Measurements from ENCODE around the gene ATP6V1B1.
"Not testable (repeated sequence)": the region's sequence is repeated elsewhere in the genome, so short reads cannot be mapped to it uniquely, and the experiment has no call there.

The ATP6V1B1 gene

GRCh38 chr2:71005271-71006202, 69.8 kb downstream of the ATP6V1B1 start:
- H3K4me3 ChIP-seq (ENCODE audit: low read depth, low read length), result no peak overlapping the region
- TF ChIP-seq, protein P1, sequence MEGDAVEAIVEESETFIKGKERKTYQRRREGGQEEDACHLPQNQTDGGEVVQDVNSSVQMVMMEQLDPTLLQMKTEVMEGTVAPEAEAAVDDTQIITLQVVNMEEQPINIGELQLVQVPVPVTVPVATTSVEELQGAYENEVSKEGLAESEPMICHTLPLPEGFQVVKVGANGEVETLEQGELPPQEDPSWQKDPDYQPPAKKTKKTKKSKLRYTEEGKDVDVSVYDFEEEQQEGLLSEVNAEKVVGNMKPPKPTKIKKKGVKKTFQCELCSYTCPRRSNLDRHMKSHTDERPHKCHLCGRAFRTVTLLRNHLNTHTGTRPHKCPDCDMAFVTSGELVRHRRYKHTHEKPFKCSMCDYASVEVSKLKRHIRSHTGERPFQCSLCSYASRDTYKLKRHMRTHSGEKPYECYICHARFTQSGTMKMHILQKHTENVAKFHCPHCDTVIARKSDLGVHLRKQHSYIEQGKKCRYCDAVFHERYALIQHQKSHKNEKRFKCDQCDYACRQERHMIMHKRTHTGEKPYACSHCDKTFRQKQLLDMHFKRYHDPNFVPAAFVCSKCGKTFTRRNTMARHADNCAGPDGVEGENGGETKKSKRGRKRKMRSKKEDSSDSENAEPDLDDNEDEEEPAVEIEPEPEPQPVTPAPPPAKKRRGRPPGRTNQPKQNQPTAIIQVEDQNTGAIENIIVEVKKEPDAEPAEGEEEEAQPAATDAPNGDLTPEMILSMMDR (IDR thresholded peaks at IDR 0.05; ENCODE audit: borderline replicate concordance, insufficient read depth, low read depth, low read length), result no peak

- TF ChIP-seq, protein P1 (IDR thresholded peaks at IDR 0.05; ENCODE audit: borderline replicate concordance, insufficient read depth, low read depth, low read length), result no peak
Measured at GRCh38 chr2:71006323-71006722, 70.6 kb downstream of the ATP6V1B1 start.

DNA sequence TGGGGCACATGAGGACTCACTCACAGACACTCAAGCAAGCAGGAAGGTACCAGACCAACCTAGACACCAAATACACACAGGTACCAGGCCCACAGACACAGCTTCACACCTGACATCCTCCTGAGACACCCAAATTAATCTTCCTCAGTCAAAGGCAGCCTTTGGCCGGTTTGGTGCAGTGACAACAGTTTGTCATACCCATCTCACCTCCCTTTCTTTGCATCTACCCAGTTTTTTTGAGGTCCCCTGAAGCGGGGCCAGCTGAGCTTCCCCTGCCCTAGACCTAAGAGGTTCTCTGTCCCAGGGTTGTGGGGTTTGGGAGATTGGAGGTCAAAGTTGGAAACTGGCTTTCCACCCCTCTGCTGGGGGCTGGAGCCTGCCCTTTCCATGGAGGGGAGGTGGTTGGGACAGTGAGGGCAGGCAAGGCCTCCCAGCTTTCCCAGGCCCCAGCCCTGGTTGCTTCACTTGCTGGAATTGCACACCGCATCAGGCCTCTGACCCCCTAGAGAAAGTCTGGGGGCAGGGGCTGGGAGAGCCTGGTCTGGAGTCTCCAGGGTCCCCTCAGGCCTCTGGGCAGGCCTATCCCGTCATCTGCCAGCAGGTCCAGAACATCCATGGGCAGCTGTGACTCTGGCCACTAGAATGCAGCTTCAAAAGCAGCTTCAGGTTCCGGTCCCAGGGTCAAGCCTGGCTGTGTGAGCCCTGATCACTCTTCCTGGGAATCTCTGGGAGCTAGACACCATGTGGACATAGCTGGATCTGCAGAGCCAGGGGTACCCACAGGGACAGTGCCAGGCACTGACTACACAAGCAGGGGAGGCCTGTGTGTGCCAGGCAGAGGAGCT, 71.5 kb downstream of the ATP6V1B1 start:
- no peak overlapping the region for H3K4me3 ChIP-seq (ENCODE audit: low read depth, low read length)
- TF ChIP-seq, protein P1 (IDR thresholded peaks at IDR 0.05; ENCODE audit: borderline replicate concordance, insufficient read depth, low read depth, low read length), result no peak

More at GRCh38 chr2:71006323-71006722, 70.6 kb downstream of the ATP6V1B1 start:
- no peak overlapping the region for H3K4me3 ChIP-seq (ENCODE audit: low read depth, low read length)

GRCh38 chr2:71008342-71008741, 72.6 kb downstream of the ATP6V1B1 start:
- no peak overlapping the region for H3K4me3 ChIP-seq (ENCODE audit: low read depth, low read length)
- TF ChIP-seq, protein P1 (IDR thresholded peaks at IDR 0.05; ENCODE audit: borderline replicate concordance, insufficient read depth, low read depth, low read length), result no peak

- not testable (repeated sequence) for H3K4me3 ChIP-seq (ENCODE audit: low read depth, low read length)
Measured at GRCh38 chr2:71011786-71012185, 76.1 kb downstream of the ATP6V1B1 start.

Measured in GM12875 (cell line).